Heart left ventricle (tissue), 13 donors: Measurements from ENCODE around the gene UNC45A.

Source experiments
- CTCF ChIP-seq, 12 donors: fragments of 200-600 bp; sonication (generic) in 4 of 12; IDR thresholded peaks; one replicate each; pipeline versions ENCODE4 v1.5.0 to v1.8.0; 2018 to 2022; ENCODE audit warnings: antibody characterized with exemption in 12 of 12, mild to moderate bottlenecking in 5 of 12
- POLR2A ChIP-seq, 2 donors: fragments of 450-650 bp; IDR thresholded peaks; one replicate each; pipeline ENCODE4 v1.6.1; 2017; ENCODE audit warnings: antibody characterized with exemption in 2 of 2, mild to moderate bottlenecking in 2 of 2, moderate library complexity in 2 of 2
- donor health status: ischemic (EF 13 %, LVEDD 7.1; RV severe dilation, severe dysfunction).
- donor health status: DM: no; HTN: yes; CAD: no.
- donor health status: DM: no; HTN: no; CAD: no.
- donor health status: ischemic (EF 25% LVEDD 6.9; RV normal size, moderate dysfunction).
- donor health status: ischemic (EF 25% LVEDD 5.7; RV mildly dilated, moderate dysfunction).
- donor health status: ischemic (EF 35%, LVEDD 5.7; RV mildly dilated, moderate dysfunction).
- donor health status: nonischemic (EF 11% LVEDD 7.7; RV severe dilation, severe dysfunction).
- donor health status: DM: yes; HTN: yes; CAD: no.
- donor health status: PGD.
- donor health status: ischemic (EF 29% LVEDD 5.4; RV normal size, mild dysfunction).
- donor health status: nonischemic (EF 23%, LVEDD 6.1; RV moderate dilation, normal function).

- TF ChIP-seq CTCF (IDR thresholded peaks at IDR 0.05) (peak; percentile 78 to 94 (median 88)), POLR2A (IDR thresholded peaks at IDR 0.05) (no peak)
These were observed 683 bp upstream of the UNC45A start for GRCh38 chr15:90934256-90934948.
